Measurements from ENCODE around the gene HGFAC. TPM values are rescaled to one million over a fixed set of nuclear protein-coding genes. Genes with fewer than 3 reads are reported as not detected.

Gene HGFAC
- total RNA-seq, 1 experiment from 2014 or later, result 1.3 TPM

DNA sequence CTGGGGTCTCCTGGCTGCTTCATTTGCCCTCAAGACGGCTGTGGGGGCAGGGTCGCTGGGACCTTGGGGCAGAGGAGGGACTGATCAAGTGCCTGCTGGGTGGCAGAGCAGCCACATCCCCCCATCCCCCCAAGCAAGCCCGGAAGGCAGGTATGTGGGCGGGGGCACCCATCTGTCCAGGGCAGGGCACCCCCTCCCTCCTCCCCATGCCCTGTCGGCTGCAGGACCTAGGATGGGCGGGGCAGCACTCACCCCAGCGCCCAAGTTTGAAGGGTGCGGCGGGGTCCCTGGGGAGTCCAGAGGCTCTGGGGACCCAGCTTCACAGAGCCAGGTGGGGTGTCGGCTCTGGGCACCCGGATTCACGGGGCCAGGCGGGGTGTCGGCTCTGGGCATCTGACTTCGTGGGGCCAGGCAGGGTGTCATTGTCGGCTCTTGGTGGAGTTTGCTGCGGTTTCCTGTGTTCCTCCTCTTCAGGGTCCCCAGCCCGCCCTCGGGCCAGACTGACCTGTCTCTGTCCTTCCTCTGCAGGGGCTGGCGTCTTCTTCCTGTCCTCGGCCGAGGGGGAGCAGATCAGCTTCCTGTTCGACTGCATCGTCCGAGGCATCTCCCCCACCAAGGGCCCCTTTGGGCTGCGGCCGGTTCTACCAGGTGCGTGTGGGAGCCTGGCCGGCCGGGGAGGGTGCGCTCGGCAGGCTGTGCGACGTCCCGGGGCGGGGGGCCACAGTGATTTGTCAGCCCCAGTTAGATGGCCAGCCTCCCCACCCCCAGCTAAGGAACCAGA is 43.4 kb downstream of the HGFAC start:
- no peaks in the 10 kb centered on the region for H4K20me1 ChIP-seq (ENCODE audit: insufficient read depth)
- peaks cover 14% of the 10 kb centered on the region; the same call in 1 of the 2 replicates for H3F3A ChIP-seq (ENCODE audit: insufficient read depth, low read depth)
- intact Hi-C loops (cut with micrococcal nuclease; ENCODE audit: unreplicated experiment), result loop anchor here (2.0 to 10.0 kb wide), 3 partner anchors 190 to 686 kb away; partner anchors contain the start of gene RGS12
- no peaks in the 10 kb centered on the region for H3K79me2 ChIP-seq (ENCODE audit: low read depth)
- H3K36me3 ChIP-seq (ENCODE audit: low read depth), result no peaks in the 10 kb centered on the region
- H3K4me3 ChIP-seq, result peak overlapping the region; percentile 59
- H3K9me2 ChIP-seq (ENCODE audit: insufficient read depth), result no peaks in the 10 kb centered on the region
- CTCF ChIA-PET, result interaction anchor here (0.6 kb wide), 1 partner anchor 24 kb away, joined by 3 read pairs; no protein-coding TSS in a partner anchor
- H3K4me1 ChIP-seq (replicated peaks; ENCODE audit: insufficient read depth), result peaks cover 20% of the 10 kb centered on the region
- TF ChIP-seq, protein P1, sequence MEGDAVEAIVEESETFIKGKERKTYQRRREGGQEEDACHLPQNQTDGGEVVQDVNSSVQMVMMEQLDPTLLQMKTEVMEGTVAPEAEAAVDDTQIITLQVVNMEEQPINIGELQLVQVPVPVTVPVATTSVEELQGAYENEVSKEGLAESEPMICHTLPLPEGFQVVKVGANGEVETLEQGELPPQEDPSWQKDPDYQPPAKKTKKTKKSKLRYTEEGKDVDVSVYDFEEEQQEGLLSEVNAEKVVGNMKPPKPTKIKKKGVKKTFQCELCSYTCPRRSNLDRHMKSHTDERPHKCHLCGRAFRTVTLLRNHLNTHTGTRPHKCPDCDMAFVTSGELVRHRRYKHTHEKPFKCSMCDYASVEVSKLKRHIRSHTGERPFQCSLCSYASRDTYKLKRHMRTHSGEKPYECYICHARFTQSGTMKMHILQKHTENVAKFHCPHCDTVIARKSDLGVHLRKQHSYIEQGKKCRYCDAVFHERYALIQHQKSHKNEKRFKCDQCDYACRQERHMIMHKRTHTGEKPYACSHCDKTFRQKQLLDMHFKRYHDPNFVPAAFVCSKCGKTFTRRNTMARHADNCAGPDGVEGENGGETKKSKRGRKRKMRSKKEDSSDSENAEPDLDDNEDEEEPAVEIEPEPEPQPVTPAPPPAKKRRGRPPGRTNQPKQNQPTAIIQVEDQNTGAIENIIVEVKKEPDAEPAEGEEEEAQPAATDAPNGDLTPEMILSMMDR (conservative IDR thresholded peaks at IDR 0.05), result no peak
- no peak for TF ChIP-seq EZH2 (IDR thresholded peaks at IDR 0.05; ENCODE audit: low read depth)
- BruUV-seq (replicated peaks), result no TSS peak
- H3K9me3 ChIP-seq (ENCODE audit: insufficient read depth, low read depth), result no peaks in the 10 kb centered on the region
- POLR2A ChIA-PET (ENCODE audit: unreplicated experiment), result interaction anchor here (0.6 to 0.8 kb wide), 4 partner anchors 22 to 462 kb away, joined by 3 to 5 read pairs (median 3); partner anchors contain the start of gene DOK7
- peak overlapping the region; percentile 64; the same call in 1 of the 2 replicates for H2AFZ ChIP-seq
- peak overlapping the region; percentile 88 for H3K4me2 ChIP-seq
- DNase-seq, result peak; percentile 39 to 91
- H3K27me3 ChIP-seq (ENCODE audit: insufficient read depth, low read depth), result no peaks in the 10 kb centered on the region
- H3K27ac ChIP-seq, result peak overlapping the region; percentile 82

DNA sequence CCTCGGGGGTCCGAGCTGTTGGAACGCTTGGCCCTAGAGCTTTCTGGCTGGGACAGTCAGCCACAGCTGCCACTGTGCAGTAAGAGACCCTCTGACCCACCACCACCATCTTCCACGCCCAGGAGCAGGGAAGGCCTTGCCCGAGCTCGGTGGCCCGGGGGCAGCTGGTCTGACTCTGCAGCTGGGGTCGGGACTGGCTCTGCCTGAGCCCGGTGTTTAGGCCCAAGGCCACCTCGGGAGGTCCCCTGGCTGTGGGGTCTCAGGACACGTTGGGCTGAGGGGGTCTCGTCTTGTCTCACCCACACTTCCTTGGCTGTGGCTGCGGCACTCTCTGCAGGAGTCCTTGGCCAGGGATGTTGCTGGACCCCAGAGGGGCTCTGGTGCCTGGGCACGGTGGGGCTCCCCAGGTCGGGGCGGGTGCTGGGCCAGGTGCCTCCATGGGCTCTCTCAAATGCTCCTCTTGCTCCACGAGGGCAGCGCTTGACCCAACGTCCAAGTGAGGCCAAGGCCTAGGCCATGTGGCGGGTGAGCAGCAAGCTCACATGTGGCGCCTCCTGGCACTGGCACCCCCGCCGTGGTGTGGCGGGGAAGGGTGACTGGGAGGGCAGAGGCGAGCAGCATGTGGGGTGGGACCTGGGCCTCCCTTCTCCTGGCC is 44.2 kb downstream of the HGFAC start:
- peaks cover 20% of the 10 kb centered on the region for H3K4me1 ChIP-seq (replicated peaks; ENCODE audit: insufficient read depth)
- TSS peak; percentile 72 for BruUV-seq (replicated peaks)
- ChIA-PET POLR2A (ENCODE audit: unreplicated experiment) (interaction anchor here (0.6 kb wide), 2 partner anchors 176 to 461 kb away, joined by 3 read pairs; no protein-coding TSS in a partner anchor), CTCF (no interaction called here)
- no peak overlapping the region for H3K27ac ChIP-seq
- H3K27me3 ChIP-seq (ENCODE audit: insufficient read depth, low read depth), result no peaks in the 10 kb centered on the region
- TF ChIP-seq EZH2 (IDR thresholded peaks at IDR 0.05; ENCODE audit: low read depth), result no peak
- H3K4me3 ChIP-seq, result peak overlapping the region; percentile 59; the same call in 1 of the 2 replicates
- no peaks in the 10 kb centered on the region for H3K9me3 ChIP-seq (ENCODE audit: insufficient read depth, low read depth)
- intact Hi-C loops (cut with micrococcal nuclease; ENCODE audit: unreplicated experiment), result loop anchor here (2.0 to 10.0 kb wide), 3 partner anchors 191 to 687 kb away; partner anchors contain the start of gene RGS12
- H3F3A ChIP-seq (ENCODE audit: insufficient read depth, low read depth), result peaks cover 14% of the 10 kb centered on the region; the same call in 1 of the 2 replicates
- DNase-seq, result no peak
- no peak overlapping the region for H2AFZ ChIP-seq
- no peaks in the 10 kb centered on the region for H4K20me1 ChIP-seq (ENCODE audit: insufficient read depth)
- no peaks in the 10 kb centered on the region for H3K36me3 ChIP-seq (ENCODE audit: low read depth)
- no peaks in the 10 kb centered on the region for H3K79me2 ChIP-seq (ENCODE audit: low read depth)
- H3K4me2 ChIP-seq, result peak overlapping the region; percentile 88
- no peaks in the 10 kb centered on the region for H3K9me2 ChIP-seq (ENCODE audit: insufficient read depth)

DNA sequence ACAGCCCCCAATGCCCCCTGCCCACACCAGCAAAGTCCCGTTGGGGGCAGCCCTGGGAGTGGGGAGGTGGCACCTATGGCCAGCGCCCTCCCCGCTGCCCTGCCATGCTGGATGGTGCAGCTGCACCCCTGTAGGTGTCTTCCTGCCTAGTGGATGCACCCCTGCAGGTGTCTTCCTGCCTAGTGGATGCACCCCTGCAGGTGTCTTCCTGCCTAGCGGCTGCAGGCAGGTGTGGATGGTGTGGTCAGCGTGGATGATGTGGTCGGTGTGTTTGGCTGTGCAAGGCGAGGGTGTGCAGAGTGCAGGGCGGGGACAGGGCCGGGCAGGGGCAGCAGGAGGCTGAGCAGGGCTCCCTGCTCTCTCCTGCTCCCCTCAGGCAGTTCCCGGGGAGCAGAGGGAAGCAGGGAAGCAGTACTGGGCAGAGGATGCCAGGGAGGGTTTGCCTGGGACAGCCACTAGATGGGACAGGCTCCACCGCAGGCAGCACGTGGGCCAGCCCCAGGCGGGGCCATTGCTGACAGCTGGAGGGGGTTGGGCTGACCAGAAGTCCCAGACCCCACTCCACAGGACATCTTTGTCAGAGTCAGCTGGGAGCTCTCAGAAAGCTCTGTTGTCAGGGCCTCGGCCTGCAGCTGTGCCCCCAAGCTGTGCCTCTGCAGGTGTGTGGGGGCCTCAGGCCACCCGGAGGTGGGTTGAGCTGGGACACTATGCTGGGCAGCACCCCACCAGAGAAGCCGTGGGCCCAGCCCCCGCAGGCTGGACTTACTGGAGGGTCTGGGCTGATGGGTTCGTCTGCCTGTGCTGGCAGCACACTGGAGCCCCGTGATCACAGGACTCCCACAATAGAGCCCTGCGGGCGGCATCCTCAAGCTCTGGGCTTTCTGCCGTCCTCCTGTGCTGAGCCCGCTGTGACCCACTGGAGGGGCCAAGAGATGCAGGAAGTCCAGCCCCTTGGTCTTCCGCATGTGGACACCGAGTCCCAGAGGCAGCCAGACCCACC is 45.1 kb downstream of the HGFAC start:
- H3K9me3 ChIP-seq (ENCODE audit: insufficient read depth, low read depth), result no peaks in the 10 kb centered on the region
- intact Hi-C loops (cut with micrococcal nuclease; ENCODE audit: unreplicated experiment), result loop anchor here (10.0 kb wide), 1 partner anchor 192 kb away; the partner anchor contains the start of gene RGS12
- H3K36me3 ChIP-seq (ENCODE audit: low read depth), result no peaks in the 10 kb centered on the region
- TF ChIP-seq EZH2 (IDR thresholded peaks at IDR 0.05; ENCODE audit: low read depth), result no peak
- no peaks in the 10 kb centered on the region for H3K9me2 ChIP-seq (ENCODE audit: insufficient read depth)
- no peaks in the 10 kb centered on the region for H3K79me2 ChIP-seq (ENCODE audit: low read depth)
- H4K20me1 ChIP-seq (ENCODE audit: insufficient read depth), result no peaks in the 10 kb centered on the region
- peak overlapping the region; percentile 26; the same call in 1 of the 2 replicates for H3K4me2 ChIP-seq
- peak in 1 of 2 experiments; percentile 28 for DNase-seq
- no peaks in the 10 kb centered on the region for H3K27me3 ChIP-seq (ENCODE audit: insufficient read depth, low read depth)
- no peak overlapping the region for H2AFZ ChIP-seq
- peaks cover 14% of the 10 kb centered on the region; the same call in 1 of the 2 replicates for H3F3A ChIP-seq (ENCODE audit: insufficient read depth, low read depth)
- BruUV-seq (replicated peaks), result no TSS peak
- ChIA-PET POLR2A (ENCODE audit: unreplicated experiment) (no interaction called here), CTCF (no interaction called here)
- H3K4me1 ChIP-seq (replicated peaks; ENCODE audit: insufficient read depth), result peaks cover 20% of the 10 kb centered on the region
- H3K27ac ChIP-seq, result no peak overlapping the region
- no peak overlapping the region for H3K4me3 ChIP-seq

Data from PC-9 (cell line).